GM06990 (cell line): ENCODE measurements around the gene DEFB124.

Experiments used
- DNase-seq: peaks from one replicate; pipeline ENCODE4 v3.0.0-alpha.2; 2011; ENCODE audit not compliant: insufficient read length; ENCODE audit errors: extremely low read depth
- H3K27me3 ChIP-seq: replicated peaks from 2 replicates; pipeline ENCODE4 v1.6.0; 2011; ENCODE audit warnings: low read length; ENCODE audit not compliant: control insufficient read depth, insufficient read depth
- H3K36me3 ChIP-seq: 2 replicates; pipeline ENCODE4 v1.5.1; 2011; ENCODE audit warnings: low read length; ENCODE audit not compliant: control insufficient read depth, insufficient read depth
- H3K4me3 ChIP-seq: replicated peaks from 2 replicates; pipeline ENCODE4 v1.5.1; 2011; ENCODE audit warnings: low read depth, mild to moderate bottlenecking, control low read depth, low read length
- TF ChIP-seq, protein P1 (sequence below): IDR thresholded peaks from 2 replicates; pipeline ENCODE4 v1.5.1; 2011; ENCODE audit warnings: low read length, control low read depth, mild to moderate bottlenecking, inconsistent platforms; ENCODE audit not compliant: insufficient read depth, poor library complexity, severe bottlenecking

The DEFB124 gene

GRCh38 chr20:31496761-31497295 lies 21.9 kb upstream of the DEFB124 start:
- DNase-seq = no peak
- Histone ChIP-seq H3K36me3 (no peaks in the 10 kb centered on the region), H3K27me3 (no peaks in the 10 kb centered on the region; the same call in 1 of the 2 replicates), H3K4me3 (no peak overlapping the region)
- TF ChIP-seq, protein P1, sequence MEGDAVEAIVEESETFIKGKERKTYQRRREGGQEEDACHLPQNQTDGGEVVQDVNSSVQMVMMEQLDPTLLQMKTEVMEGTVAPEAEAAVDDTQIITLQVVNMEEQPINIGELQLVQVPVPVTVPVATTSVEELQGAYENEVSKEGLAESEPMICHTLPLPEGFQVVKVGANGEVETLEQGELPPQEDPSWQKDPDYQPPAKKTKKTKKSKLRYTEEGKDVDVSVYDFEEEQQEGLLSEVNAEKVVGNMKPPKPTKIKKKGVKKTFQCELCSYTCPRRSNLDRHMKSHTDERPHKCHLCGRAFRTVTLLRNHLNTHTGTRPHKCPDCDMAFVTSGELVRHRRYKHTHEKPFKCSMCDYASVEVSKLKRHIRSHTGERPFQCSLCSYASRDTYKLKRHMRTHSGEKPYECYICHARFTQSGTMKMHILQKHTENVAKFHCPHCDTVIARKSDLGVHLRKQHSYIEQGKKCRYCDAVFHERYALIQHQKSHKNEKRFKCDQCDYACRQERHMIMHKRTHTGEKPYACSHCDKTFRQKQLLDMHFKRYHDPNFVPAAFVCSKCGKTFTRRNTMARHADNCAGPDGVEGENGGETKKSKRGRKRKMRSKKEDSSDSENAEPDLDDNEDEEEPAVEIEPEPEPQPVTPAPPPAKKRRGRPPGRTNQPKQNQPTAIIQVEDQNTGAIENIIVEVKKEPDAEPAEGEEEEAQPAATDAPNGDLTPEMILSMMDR = no peak

GRCh38 chr20:31494131-31494530 lies 19.2 kb upstream of the DEFB124 start:
- Histone ChIP-seq H3K27me3 (no peaks in the 10 kb centered on the region; the same call in 1 of the 2 replicates), H3K4me3 (no peak overlapping the region), H3K36me3 (no peaks in the 10 kb centered on the region)
- TF ChIP-seq, protein P1 = peak; percentile 14
- DNase-seq = no peak

DNA sequence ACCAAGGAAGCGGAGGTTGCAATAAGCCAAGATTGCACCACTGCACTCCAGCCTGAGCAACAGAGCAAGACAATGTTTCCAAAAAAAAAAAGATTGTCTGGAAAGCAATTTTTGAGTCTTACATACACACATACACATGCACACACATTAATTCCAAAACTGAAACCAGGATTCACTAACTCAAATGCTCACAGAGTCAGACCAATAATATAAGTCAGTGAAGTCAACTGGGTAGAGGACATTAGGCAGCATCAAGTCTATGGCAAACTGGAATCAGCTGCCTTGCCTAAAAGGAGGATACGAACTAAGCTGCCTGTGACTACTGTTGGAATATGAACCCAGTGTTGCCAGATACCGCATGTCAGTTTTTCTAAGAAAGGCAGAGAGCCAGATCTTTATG lies 15.8 kb upstream of the DEFB124 start:
- TF ChIP-seq, protein P1 = no peak
- DNase-seq = no peak
- Histone ChIP-seq H3K36me3 (no peaks in the 10 kb centered on the region), H3K27me3 (no peaks in the 10 kb centered on the region; the same call in 1 of the 2 replicates), H3K4me3 (no peak overlapping the region)

DNA sequence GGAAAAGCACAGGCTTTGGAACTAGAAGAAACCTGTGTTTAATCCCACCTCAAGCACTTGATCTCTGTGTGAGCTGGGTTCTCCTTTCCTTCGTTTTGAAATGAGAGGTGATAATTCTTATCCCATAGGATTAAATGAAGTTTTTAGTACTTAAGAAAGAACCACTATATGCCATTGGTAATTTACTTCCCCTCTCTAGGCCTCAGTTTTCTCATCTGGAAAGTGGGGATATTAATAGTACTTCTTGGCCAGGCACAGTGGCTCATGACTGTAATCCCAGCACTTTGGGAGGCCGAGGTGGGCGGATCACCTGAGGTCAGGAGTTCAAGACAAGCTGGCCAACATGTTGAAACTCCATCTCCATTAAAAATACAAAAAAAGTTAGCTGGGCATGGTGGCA lies 14.2 kb upstream of the DEFB124 start:
- no peak for DNase-seq

DNA sequence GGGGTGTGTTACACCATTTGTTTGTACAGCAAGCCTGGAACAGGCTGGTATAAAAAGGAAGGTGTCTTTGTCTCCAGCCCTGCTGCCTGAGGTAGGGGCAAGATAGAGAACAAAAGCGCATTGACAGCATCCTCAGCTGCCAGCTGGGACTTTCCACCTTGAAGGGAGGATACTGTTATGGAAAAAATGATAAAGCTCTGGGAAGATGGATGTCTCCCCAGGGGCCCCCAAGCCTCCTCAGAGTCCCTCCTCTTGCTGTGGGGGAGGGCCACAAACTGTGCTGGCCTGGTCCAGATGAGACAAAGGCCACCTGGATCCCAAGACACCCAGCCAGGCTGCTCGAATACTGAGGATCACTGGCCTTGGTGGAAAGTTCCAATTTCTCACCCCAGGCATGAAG lies 13.2 kb upstream of the DEFB124 start:
- H3K36me3 ChIP-seq = no peaks in the 10 kb centered on the region
- DNase-seq = no peak
- H3K4me3 ChIP-seq = no peak overlapping the region
- no peaks in the 10 kb centered on the region; the same call in 1 of the 2 replicates for H3K27me3 ChIP-seq
- TF ChIP-seq, protein P1 = no peak

More for the DNA sequence above, 14.2 kb upstream of the DEFB124 start:
- Histone ChIP-seq H3K4me3 (no peak overlapping the region), H3K27me3 (no peaks in the 10 kb centered on the region; the same call in none of the 2 replicates), H3K36me3 (no peaks in the 10 kb centered on the region)
- TF ChIP-seq, protein P1 = no peak
